Body of pancreas (tissue), 4 donors: ENCODE data around the gene CRACR2A. TPM values are rescaled to one million over a fixed set of nuclear protein-coding genes. Genes with fewer than 3 reads are reported as not detected.

Experiments
- ATAC-seq: fragments of 150-250 bp; one replicate; pipeline ENCODE4 v1.9.1; 2016
- DNase-seq, 4 donors: peaks; one replicate each; pipeline ENCODE4 v3.0.0-alpha.2; 2019
- H3K27ac ChIP-seq, 4 donors: fragments of 200-600 bp; sonication (generic); 1 replicate in 3 of 4; 2 replicates in 1 of 4; pipeline versions ENCODE4 v1.5.1 to v1.6.1; 2016 to 2019; ENCODE audit warnings: mild to moderate bottlenecking in 1 of 4, mixed read lengths in 1 of 4, moderate library complexity in 1 of 4
- H3K27me3 ChIP-seq, 2 donors: fragments of 200-600 bp; sonication (generic); one replicate each; pipeline ENCODE4 v1.6.0; 2016; ENCODE audit warnings: mild to moderate bottlenecking in 1 of 2
- H3K36me3 ChIP-seq, 2 donors: fragments of 200-600 bp; sonication (generic); replicated peaks in 1 of 2; 2 replicates each; pipeline ENCODE4 v1.5.1; 2016; ENCODE audit warnings: low read depth in 2 of 2; ENCODE audit not compliant: insufficient read depth in 1 of 2
- H3K4me1 ChIP-seq: fragments of 200-600 bp; sonication (generic); one replicate; pipeline ENCODE4 v1.6.0; 2016
- H3K4me3 ChIP-seq, 2 donors: fragments of 200-600 bp; sonication (generic); 1 replicate in 1 of 2; 2 replicates in 1 of 2; pipeline ENCODE4 v1.5.1; 2016 to 2019
- H3K9me3 ChIP-seq, 3 donors: fragments of 200-600 bp; sonication (generic); 1 replicate in 2 of 3; 2 replicates in 1 of 3; pipeline ENCODE4 v1.5.1; 2016
- CTCF ChIP-seq, 7 experiments: fragments of 450-650 bp in 4 of 7; fragments of 200-600 bp in 3 of 7; sonication (generic) in 3 of 7; IDR thresholded peaks; one replicate each; pipeline ENCODE4 v1.5.1; 2016 to 2019; ENCODE audit warnings: antibody characterized with exemption in 7 of 7
- POLR2A ChIP-seq, 3 donors: fragments of 450-650 bp; IDR thresholded peaks; one replicate each; pipeline ENCODE4 v1.6.1; 2016; ENCODE audit warnings: antibody characterized with exemption in 3 of 3, mild to moderate bottlenecking in 2 of 3
- WGBS, 2 donors: methylation state at CpG; one replicate each; pipeline ENCODE4 v1.1.5; 2017; 5-methylcytosine and 5-hydroxymethylcytosine counted together
- intact Hi-C: fragments of 100-400 bp; cut with DNase I; formaldehyde crosslinking; loops from one replicate; pipeline ENCODE4 v1.15.1; 2023
- total RNA-seq, 2 donors: library from RNA; depleted of rRNA; stranded (reverse); fragments of >200 nt; gene quantifications; one replicate each; pipeline ENCODE4 v1.1.0, GENCODE V29; 2016

Gene CRACR2A
- total RNA-seq, 2 donors from 2014 or later: 7.0 to 13.8 TPM

GRCh38 chr12:3686463-3686862, 66.4 kb downstream of the CRACR2A start:
- Histone ChIP-seq H3K27me3 (no peaks in the 10 kb centered on the region), H3K27ac (no peak overlapping the region), H3K4me3 (no peak overlapping the region), H3K36me3 (no peaks in the 10 kb centered on the region), H3K9me3 (no peaks in the 10 kb centered on the region), H3K4me1 (no peaks in the 10 kb centered on the region)
- no peak for TF ChIP-seq POLR2A (IDR thresholded peaks at IDR 0.05)
- no peak for TF ChIP-seq CTCF (IDR thresholded peaks at IDR 0.05)
- intact Hi-C loops: no loop called here
- ATAC-seq (no peak), DNase-seq (no peak)
- WGBS, 2 donors: 51 to 71% methylated on average over 2 of the region's 2 CpGs

- intact Hi-C loops: no loop called here
- H3K4me1 ChIP-seq: no peaks in the 10 kb centered on the region
- no peaks in the 10 kb centered on the region for H3K9me3 ChIP-seq
- TF ChIP-seq POLR2A (IDR thresholded peaks at IDR 0.05) (no peak), CTCF (IDR thresholded peaks at IDR 0.05) (no peak)
- H3K27ac ChIP-seq: no peak overlapping the region
- no peaks in the 10 kb centered on the region for H3K36me3 ChIP-seq
- 83 to 94% methylated on average over 1 of the region's 1 CpG for WGBS, 2 donors
- no peak overlapping the region for H3K4me3 ChIP-seq
- no peaks in the 10 kb centered on the region for H3K27me3 ChIP-seq
- DNase-seq (no peak), ATAC-seq (no peak)
These were observed 67.1 kb downstream of the CRACR2A start for GRCh38 chr12:3685830-3686229.

GRCh38 chr12:3684449-3685051, 68.4 kb downstream of the CRACR2A start:
- no peak for ATAC-seq
- no peaks in the 10 kb centered on the region for H3K9me3 ChIP-seq
- no peak overlapping the region for H3K27ac ChIP-seq
- intact Hi-C loops: no loop called here
- no peaks in the 10 kb centered on the region for H3K27me3 ChIP-seq
- 90 to 92% methylated on average over 12 of the region's 12 CpGs for WGBS, 2 donors
- H3K4me3 ChIP-seq: no peak overlapping the region
- TF ChIP-seq POLR2A (IDR thresholded peaks at IDR 0.05): no peak
- TF ChIP-seq CTCF (IDR thresholded peaks at IDR 0.05): no peak
- H3K4me1 ChIP-seq: no peaks in the 10 kb centered on the region
- no peaks in the 10 kb centered on the region for H3K36me3 ChIP-seq
- no peak for DNase-seq

- H3K4me3 ChIP-seq: no peak overlapping the region
- H3K9me3 ChIP-seq: no peaks in the 10 kb centered on the region
- no peak overlapping the region for H3K27ac ChIP-seq
- TF ChIP-seq CTCF (IDR thresholded peaks at IDR 0.05): no peak
- TF ChIP-seq POLR2A (IDR thresholded peaks at IDR 0.05): no peak
- H3K4me1 ChIP-seq: no peaks in the 10 kb centered on the region
- no peaks in the 10 kb centered on the region for H3K27me3 ChIP-seq
- no peak for DNase-seq
- WGBS, 2 donors: 79 to 83% methylated on average over 4 of the region's 4 CpGs
- peaks cover 0 to 1% of the 10 kb centered on the region in 2 donors for H3K36me3 ChIP-seq
- no peak for ATAC-seq
- intact Hi-C loops: no loop called here
These were observed 69.2 kb downstream of the CRACR2A start for GRCh38 chr12:3683670-3684069.

- no peak for TF ChIP-seq CTCF (IDR thresholded peaks at IDR 0.05)
- TF ChIP-seq POLR2A (IDR thresholded peaks at IDR 0.05): no peak
- Histone ChIP-seq H3K4me1 (no peaks in the 10 kb centered on the region), H3K9me3 (no peaks in the 10 kb centered on the region), H3K4me3 (no peak overlapping the region), H3K36me3 (peaks cover 0 to 1% of the 10 kb centered on the region in 2 donors), H3K27ac (no peak overlapping the region), H3K27me3 (no peaks in the 10 kb centered on the region)
- DNase-seq (no peak), ATAC-seq (no peak)
- intact Hi-C loops: no loop called here
- 56 to 77% methylated on average over 6 of the region's 6 CpGs for WGBS, 2 donors
These were observed 71.3 kb downstream of the CRACR2A start for GRCh38 chr12:3681595-3682061.
